A549 (cell line): ENCODE data around the gene RAP1GAP2. TPM values are rescaled to one million over a fixed set of nuclear protein-coding genes. Genes with fewer than 3 reads are reported as not detected.
A peak's percentile ranks its signal among the peaks of the same experiment; 100 is the strongest.

Experiments
- ATAC-seq, 2 experiments: fragments of 200-7000 bp in 1 of 2; fragments of >200 bp in 1 of 2; cut with Nextera tagmentation in 1 of 2; cut with Tn5 transposase in 1 of 2; 3 replicates each; pipeline versions ENCODE4 v1.8.0 to v1.9.1; 2018 to 2020; ENCODE audit warnings: mild to moderate bottlenecking in 1 of 2, moderate library complexity in 1 of 2
- CTCF ChIA-PET: fragments of 300-600 bp; sonication (Branson Sonifier 250); formaldehyde crosslinking; extraction: SDS; loops from one replicate; lab custom pipeline; 2021; ENCODE audit warnings: antibody characterized with exemption, inconsistent platforms; lab: Yijun Ruan, JAX
- POLR2A ChIA-PET: fragments of 350-600 bp; formaldehyde crosslinking; extraction: SDS; loops from one replicate; lab custom pipeline; 2021; ENCODE audit warnings: antibody characterized with exemption, inconsistent platforms; lab: Yijun Ruan, JAX
- DNase-seq, 2 experiments: peaks; one replicate each; pipeline versions ENCODE4 v3.0.0 to v3.0.0-alpha.2; 2011 to 2016; ENCODE audit warnings: low read depth in 1 of 2, low spot score in 1 of 2
- FAIRE-seq: peaks from 2 replicates; lab custom pipeline; 2011; peaks lifted over from hg19 to GRCh38; lab: Jason Lieb, UNC
- H3K27ac ChIP-seq, 2 experiments: fragments of >200 bp; sonication (Bioruptor Twin); formaldehyde crosslinking; 3 replicates each; pipeline ENCODE4 v1.5.1; 2016 to 2017
- H3K4me1 ChIP-seq: fragments of >200 bp; sonication (Bioruptor Twin); formaldehyde crosslinking; 3 replicates; pipeline ENCODE4 v1.6.1; 2016
- H3K4me2 ChIP-seq: fragments of >200 bp; sonication (Bioruptor Twin); formaldehyde crosslinking; 3 replicates; pipeline ENCODE4 v1.6.1; 2016
- H3K4me3 ChIP-seq: fragments of >200 bp; sonication (Bioruptor Twin); formaldehyde crosslinking; 3 replicates; pipeline ENCODE4 v1.5.1; 2016
- H3K9me3 ChIP-seq: fragments of >200 bp; sonication (Bioruptor Twin); formaldehyde crosslinking; 3 replicates; pipeline ENCODE4 v1.6.1; 2016
- ATOH8 ChIP-seq: fragments of 250-450 bp; sonication (Bioruptor Pico); IDR thresholded peaks from 2 replicates; pipeline ENCODE4 v1.5.0; 2020; ENCODE audit warnings: low read depth, mild to moderate bottlenecking, moderate library complexity
- BCL3 ChIP-seq: fragments of >200 bp; sonication (Bioruptor Twin); formaldehyde crosslinking; IDR thresholded peaks from 3 replicates; pipeline ENCODE4 v1.6.1; 2016
- BHLHE40 ChIP-seq: IDR thresholded peaks from 2 replicates; pipeline ENCODE4 v1.6.1; 2012; ENCODE audit warnings: low read depth, low read length, inconsistent platforms
- FOXS1 ChIP-seq: fragments of 250-450 bp; sonication (Bioruptor Pico); IDR thresholded peaks from 2 replicates; pipeline ENCODE4 v1.5.0; 2020; ENCODE audit warnings: mild to moderate bottlenecking, moderate library complexity
- GATA3 ChIP-seq: IDR thresholded peaks from 2 replicates; pipeline ENCODE4 v1.6.1; 2012; ENCODE audit warnings: borderline replicate concordance
- HEYL ChIP-seq: fragments of 250-450 bp; sonication (Bioruptor Pico); IDR thresholded peaks from 2 replicates; pipeline ENCODE4 v1.8.0; 2021; ENCODE audit warnings: mild to moderate bottlenecking, moderate library complexity
- HOXA7 ChIP-seq: fragments of 250-450 bp; sonication (Bioruptor Pico); IDR thresholded peaks from 2 replicates; pipeline ENCODE4 v1.5.0; 2020; ENCODE audit warnings: mild to moderate bottlenecking, moderate library complexity
- MAFK ChIP-seq: fragments of 450-650 bp; IDR thresholded peaks from 2 replicates; pipeline ENCODE4 v1.6.1; 2014; ENCODE audit not compliant: partially characterized antibody
- RARB ChIP-seq: fragments of 250-450 bp; sonication (Bioruptor Pico); IDR thresholded peaks from 2 replicates; pipeline ENCODE4 v1.8.0; 2021; ENCODE audit warnings: mild to moderate bottlenecking, moderate library complexity
- RFX5 ChIP-seq: fragments of 450-650 bp; IDR thresholded peaks from 2 replicates; pipeline ENCODE4 v1.7.1; 2014; ENCODE audit warnings: antibody characterized with exemption, mild to moderate bottlenecking, moderate library complexity
- SMC3 ChIP-seq: fragments of >200 bp; sonication (Bioruptor Twin); formaldehyde crosslinking; IDR thresholded peaks from 3 replicates; pipeline ENCODE4 v1.6.1; 2018; ENCODE audit warnings: inconsistent platforms
- TP53 ChIP-seq: fragments of 250-450 bp; sonication (Bioruptor Pico); IDR thresholded peaks from 2 replicates; pipeline ENCODE4 v1.5.0; 2021; ENCODE audit warnings: mild to moderate bottlenecking, moderate library complexity
- USF2 ChIP-seq: fragments of 450-650 bp; IDR thresholded peaks from 2 replicates; pipeline ENCODE4 v1.6.1; 2014; ENCODE audit warnings: antibody characterized with exemption
- WGBS: methylation state at CpG from one replicate; pipeline ENCODE4 v1.1.6; 2017; ENCODE audit errors: missing lambda C conversion rate; 5-methylcytosine and 5-hydroxymethylcytosine counted together
- polyA plus RNA-seq, 4 experiments: library from polyadenylated mRNA; depleted of rRNA in 3 of 4; stranded (reverse); fragments of >200 nt; fragmentation: RNase III in 1 of 4; extraction: RNeasy Plus Mini Kit Qiagen cat#74134 plus additional on column Dnase treatment in 1 of 4; gene quantifications; 2 replicates in 3 of 4; 3 replicates in 1 of 4; pipeline ENCODE4 v1.2.3, GENCODE V29; 2011 to 2017
- TF ChIP-seq, protein P1 (sequence below): IDR thresholded peaks from 2 replicates; pipeline ENCODE4 v1.6.1; 2012
- TF ChIP-seq, protein P2 (sequence below): fragments of 200-600 bp; sonication (generic); IDR thresholded peaks from 2 replicates; pipeline ENCODE4 v1.6.1; 2016; ENCODE audit warnings: antibody characterized with exemption, mild to moderate bottlenecking, moderate library complexity
- TF ChIP-seq, protein P3 (sequence below): fragments of 150-350 bp; IDR thresholded peaks from 2 replicates; pipeline ENCODE4 v1.6.1; 2014; ENCODE audit warnings: low read depth, mild to moderate bottlenecking, low read length
- TF ChIP-seq, protein P4 (sequence below): fragments of >200 bp; sonication (Bioruptor Twin); formaldehyde crosslinking; IDR thresholded peaks from 2 replicates; pipeline ENCODE4 v1.6.1; 2016
- TF ChIP-seq, protein P5 (sequence below): fragments of 250-450 bp; sonication (Bioruptor Pico); IDR thresholded peaks from 2 replicates; pipeline ENCODE4 v1.5.0; 2021; ENCODE audit warnings: mild to moderate bottlenecking, moderate library complexity, borderline replicate concordance

RAP1GAP2 gene
- polyA plus RNA-seq, 2 of the 4 experiments (the other 2 are of a cell fraction), result 8.3 to 20.8 TPM

DNA sequence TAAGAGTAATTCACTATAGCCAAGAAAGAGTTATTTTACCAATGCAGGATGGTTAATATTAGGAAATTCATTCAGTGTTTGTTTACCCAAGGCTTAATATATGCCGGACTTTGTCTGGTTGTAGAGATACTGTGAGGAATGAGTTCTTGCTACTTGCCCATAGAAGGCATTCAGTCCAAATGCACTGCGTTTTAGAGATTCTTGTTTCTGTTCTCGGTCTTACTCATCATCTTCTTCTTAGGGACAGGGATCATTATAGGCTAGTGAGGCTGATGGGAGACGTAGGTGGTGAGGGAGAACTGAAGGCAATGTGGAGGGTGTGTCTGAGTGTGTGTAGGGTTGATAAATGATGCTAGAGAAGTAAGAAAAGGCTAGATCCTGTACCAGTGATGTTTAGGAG lies 176.5 kb downstream of the RAP1GAP2 start:
- TF ChIP-seq, protein P1, sequence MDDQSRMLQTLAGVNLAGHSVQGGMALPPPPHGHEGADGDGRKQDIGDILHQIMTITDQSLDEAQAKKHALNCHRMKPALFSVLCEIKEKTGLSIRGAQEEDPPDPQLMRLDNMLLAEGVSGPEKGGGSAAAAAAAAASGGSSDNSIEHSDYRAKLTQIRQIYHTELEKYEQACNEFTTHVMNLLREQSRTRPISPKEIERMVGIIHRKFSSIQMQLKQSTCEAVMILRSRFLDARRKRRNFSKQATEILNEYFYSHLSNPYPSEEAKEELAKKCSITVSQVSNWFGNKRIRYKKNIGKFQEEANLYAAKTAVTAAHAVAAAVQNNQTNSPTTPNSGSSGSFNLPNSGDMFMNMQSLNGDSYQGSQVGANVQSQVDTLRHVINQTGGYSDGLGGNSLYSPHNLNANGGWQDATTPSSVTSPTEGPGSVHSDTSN, result no peak
- no peak for TF ChIP-seq USF2
- TF ChIP-seq, protein P2, sequence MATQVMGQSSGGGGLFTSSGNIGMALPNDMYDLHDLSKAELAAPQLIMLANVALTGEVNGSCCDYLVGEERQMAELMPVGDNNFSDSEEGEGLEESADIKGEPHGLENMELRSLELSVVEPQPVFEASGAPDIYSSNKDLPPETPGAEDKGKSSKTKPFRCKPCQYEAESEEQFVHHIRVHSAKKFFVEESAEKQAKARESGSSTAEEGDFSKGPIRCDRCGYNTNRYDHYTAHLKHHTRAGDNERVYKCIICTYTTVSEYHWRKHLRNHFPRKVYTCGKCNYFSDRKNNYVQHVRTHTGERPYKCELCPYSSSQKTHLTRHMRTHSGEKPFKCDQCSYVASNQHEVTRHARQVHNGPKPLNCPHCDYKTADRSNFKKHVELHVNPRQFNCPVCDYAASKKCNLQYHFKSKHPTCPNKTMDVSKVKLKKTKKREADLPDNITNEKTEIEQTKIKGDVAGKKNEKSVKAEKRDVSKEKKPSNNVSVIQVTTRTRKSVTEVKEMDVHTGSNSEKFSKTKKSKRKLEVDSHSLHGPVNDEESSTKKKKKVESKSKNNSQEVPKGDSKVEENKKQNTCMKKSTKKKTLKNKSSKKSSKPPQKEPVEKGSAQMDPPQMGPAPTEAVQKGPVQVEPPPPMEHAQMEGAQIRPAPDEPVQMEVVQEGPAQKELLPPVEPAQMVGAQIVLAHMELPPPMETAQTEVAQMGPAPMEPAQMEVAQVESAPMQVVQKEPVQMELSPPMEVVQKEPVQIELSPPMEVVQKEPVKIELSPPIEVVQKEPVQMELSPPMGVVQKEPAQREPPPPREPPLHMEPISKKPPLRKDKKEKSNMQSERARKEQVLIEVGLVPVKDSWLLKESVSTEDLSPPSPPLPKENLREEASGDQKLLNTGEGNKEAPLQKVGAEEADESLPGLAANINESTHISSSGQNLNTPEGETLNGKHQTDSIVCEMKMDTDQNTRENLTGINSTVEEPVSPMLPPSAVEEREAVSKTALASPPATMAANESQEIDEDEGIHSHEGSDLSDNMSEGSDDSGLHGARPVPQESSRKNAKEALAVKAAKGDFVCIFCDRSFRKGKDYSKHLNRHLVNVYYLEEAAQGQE, result no peak
- TF ChIP-seq BCL3, result no peak
- no peak for TF ChIP-seq HEYL (CRISPR knock-in tag)
- no peak for TF ChIP-seq HOXA7 (CRISPR knock-in tag)
- TF ChIP-seq, protein P3, sequence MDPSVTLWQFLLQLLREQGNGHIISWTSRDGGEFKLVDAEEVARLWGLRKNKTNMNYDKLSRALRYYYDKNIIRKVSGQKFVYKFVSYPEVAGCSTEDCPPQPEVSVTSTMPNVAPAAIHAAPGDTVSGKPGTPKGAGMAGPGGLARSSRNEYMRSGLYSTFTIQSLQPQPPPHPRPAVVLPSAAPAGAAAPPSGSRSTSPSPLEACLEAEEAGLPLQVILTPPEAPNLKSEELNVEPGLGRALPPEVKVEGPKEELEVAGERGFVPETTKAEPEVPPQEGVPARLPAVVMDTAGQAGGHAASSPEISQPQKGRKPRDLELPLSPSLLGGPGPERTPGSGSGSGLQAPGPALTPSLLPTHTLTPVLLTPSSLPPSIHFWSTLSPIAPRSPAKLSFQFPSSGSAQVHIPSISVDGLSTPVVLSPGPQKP, result no peak
- no peak for TF ChIP-seq BHLHE40
- TF ChIP-seq, protein P4, sequence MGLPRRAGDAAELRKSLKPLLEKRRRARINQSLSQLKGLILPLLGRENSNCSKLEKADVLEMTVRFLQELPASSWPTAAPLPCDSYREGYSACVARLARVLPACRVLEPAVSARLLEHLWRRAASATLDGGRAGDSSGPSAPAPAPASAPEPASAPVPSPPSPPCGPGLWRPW, result no peak
- TF ChIP-seq RARB, result no peak
- no peak for TF ChIP-seq MAFK
- no peak for TF ChIP-seq TP53
- TF ChIP-seq ATOH8, result no peak
- TF ChIP-seq RFX5, result no peak
- Histone ChIP-seq H3K4me3 (no peak overlapping the region), H3K4me1 (peaks cover 18% of the 10 kb centered on the region), H3K4me2 (peak overlapping the region; percentile 29), H3K9me3 (0 out of 3 replicates have a peak, but pooled peaks cover 5% of the 10 kb centered on the region), H3K27ac (peak overlapping the region; percentile 6 to 46; a peak in 3 of 6 replicates)
- CTCF ChIA-PET, result interaction anchor here (1.0 to 2.3 kb wide), 6 partner anchors 8 to 124 kb away, joined by 3 to 8 read pairs (median 4); no protein-coding TSS in a partner anchor
- ATAC-seq (peak; percentile 39 to 89; a peak in 4 of 6 replicates), DNase-seq (peak in 1 of 2 experiments; percentile 75), FAIRE-seq (peak; percentile 65)
- POLR2A ChIA-PET, result no interaction called here
- 37% methylated on average over 4 of the region's 4 CpGs for WGBS

GRCh38 chr17:2974347-2974746 lies 178.1 kb downstream of the RAP1GAP2 start:
- TF ChIP-seq FOXS1 (no peak), GATA3 (no peak), SMC3 (no peak)
- TF ChIP-seq, protein P5, sequence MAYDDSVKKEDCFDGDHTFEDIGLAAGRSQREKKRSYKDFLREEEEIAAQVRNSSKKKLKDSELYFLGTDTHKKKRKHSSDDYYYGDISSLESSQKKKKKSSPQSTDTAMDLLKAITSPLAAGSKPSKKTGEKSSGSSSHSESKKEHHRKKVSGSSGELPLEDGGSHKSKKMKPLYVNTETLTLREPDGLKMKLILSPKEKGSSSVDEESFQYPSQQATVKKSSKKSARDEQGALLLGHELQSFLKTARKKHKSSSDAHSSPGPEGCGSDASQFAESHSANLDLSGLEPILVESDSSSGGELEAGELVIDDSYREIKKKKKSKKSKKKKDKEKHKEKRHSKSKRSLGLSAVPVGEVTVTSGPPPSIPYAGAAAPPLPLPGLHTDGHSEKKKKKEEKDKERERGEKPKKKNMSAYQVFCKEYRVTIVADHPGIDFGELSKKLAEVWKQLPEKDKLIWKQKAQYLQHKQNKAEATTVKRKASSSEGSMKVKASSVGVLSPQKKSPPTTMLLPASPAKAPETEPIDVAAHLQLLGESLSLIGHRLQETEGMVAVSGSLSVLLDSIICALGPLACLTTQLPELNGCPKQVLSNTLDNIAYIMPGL (CRISPR knock-in tag), result no peak
- FAIRE-seq (no peak), ATAC-seq (no peak), DNase-seq (no peak)
- Histone ChIP-seq H3K27ac (no peak overlapping the region), H3K4me2 (no peak overlapping the region), H3K9me3 (0 out of 3 replicates have a peak, but pooled peaks cover 5% of the 10 kb centered on the region), H3K4me3 (no peak overlapping the region), H3K4me1 (peaks cover 18% of the 10 kb centered on the region)
- POLR2A ChIA-PET, result no interaction called here
- CTCF ChIA-PET, result interaction anchor here (0.6 to 4.3 kb wide), 5 partner anchors 9 to 187 kb away, joined by 4 to 26 read pairs (median 5); no protein-coding TSS in a partner anchor
- WGBS, result 85% methylated on average over 1 of the region's 1 CpG
